Measurements from ENCODE around the gene FFAR2.
A peak's percentile ranks its signal among the peaks of the same experiment; 100 is the strongest.

Gene FFAR2

DNA sequence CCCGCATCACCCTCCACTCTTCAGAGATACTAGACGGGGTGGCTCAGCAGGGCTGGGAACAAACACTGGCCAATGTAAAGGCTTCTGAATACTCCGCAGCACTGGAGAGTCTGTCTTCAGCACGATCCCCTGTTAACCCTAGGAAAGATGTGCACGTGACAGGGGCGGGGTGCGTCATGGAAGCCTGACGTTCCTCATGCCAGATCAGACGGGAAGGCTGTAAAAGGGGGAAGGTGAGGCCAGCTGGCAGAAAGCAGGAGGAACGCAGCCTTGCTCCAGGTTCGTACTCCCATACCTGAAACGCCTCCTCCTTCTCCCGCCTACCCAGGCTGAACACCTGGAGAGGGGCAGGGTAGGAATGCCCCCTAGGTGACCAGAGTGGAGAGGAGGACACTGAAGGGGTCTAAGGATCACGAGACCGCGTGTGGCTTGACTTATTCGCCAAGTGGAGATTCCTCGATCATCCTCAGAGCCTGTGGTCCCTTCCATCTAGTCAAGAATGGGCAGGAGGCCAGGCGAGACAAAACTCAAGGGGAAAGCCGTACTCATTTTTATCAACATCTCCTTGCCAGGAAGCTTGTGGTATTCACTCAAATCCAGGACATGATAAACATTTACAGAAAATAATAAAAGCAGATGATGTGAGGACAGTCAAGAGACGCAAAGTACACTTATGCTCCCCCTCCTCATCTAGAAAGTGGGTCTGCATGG lies 18.2 kb upstream of the FFAR2 start:
- no peak for TF ChIP-seq POLR2A (IDR thresholded peaks at IDR 0.05; ENCODE audit: extremely low read depth, insufficient read length)
- TF ChIP-seq, protein P1, sequence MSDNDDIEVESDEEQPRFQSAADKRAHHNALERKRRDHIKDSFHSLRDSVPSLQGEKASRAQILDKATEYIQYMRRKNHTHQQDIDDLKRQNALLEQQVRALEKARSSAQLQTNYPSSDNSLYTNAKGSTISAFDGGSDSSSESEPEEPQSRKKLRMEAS (IDR thresholded peaks at IDR 0.05; ENCODE audit: low read depth, low read length) = no peak
- no peak for TF ChIP-seq MYC (IDR thresholded peaks at IDR 0.05; ENCODE audit: low read depth, low read length)
- TF ChIP-seq, protein P2, sequence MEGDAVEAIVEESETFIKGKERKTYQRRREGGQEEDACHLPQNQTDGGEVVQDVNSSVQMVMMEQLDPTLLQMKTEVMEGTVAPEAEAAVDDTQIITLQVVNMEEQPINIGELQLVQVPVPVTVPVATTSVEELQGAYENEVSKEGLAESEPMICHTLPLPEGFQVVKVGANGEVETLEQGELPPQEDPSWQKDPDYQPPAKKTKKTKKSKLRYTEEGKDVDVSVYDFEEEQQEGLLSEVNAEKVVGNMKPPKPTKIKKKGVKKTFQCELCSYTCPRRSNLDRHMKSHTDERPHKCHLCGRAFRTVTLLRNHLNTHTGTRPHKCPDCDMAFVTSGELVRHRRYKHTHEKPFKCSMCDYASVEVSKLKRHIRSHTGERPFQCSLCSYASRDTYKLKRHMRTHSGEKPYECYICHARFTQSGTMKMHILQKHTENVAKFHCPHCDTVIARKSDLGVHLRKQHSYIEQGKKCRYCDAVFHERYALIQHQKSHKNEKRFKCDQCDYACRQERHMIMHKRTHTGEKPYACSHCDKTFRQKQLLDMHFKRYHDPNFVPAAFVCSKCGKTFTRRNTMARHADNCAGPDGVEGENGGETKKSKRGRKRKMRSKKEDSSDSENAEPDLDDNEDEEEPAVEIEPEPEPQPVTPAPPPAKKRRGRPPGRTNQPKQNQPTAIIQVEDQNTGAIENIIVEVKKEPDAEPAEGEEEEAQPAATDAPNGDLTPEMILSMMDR (IDR thresholded peaks at IDR 0.05; ENCODE audit: low read depth, low read length) = no peak
- DNase-seq (ENCODE audit: low read depth) = no peak

DNA sequence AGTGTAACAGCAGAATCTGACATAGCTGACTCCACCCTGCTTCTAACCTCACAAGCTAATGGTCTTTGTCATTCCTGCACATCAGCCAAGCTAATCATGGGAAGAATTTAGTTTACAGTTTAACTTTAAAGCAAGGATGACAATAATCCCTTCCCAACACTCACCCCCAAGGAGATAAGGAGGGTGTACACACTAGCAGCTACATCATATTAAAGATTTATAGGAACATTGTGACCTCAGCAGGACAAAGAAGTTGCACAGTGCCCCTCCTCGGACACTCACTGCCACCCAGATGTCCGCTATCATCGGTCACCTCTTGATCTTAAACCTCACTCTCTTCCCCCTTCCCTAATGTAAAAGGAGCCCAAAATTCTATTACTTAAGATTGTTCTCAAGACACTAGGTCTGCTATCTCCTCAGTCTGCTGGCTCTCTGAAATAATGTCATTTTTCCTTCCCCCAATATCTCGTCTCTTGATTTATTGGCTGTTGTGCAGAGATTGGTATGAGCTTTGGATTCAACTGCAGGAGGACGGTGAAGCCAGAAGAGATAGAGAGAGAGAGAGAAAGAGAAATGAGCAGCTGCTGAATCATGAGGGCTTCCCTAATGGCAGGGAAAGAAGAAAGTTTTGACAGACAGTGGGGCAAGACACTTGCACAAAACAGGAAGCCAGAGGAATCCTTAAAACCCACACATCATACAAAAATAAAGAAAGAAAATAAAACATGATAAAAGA lies 17.5 kb upstream of the FFAR2 start:
- peak; percentile 27 for DNase-seq (ENCODE audit: low read depth)
- no peak overlapping the region for H3K4me3 ChIP-seq (ENCODE audit: low read depth, low read length)
- TF ChIP-seq, protein P2 (IDR thresholded peaks at IDR 0.05; ENCODE audit: low read depth, low read length) = no peak
- TF ChIP-seq, protein P1 (IDR thresholded peaks at IDR 0.05; ENCODE audit: low read depth, low read length) = no peak
- TF ChIP-seq MYC (IDR thresholded peaks at IDR 0.05; ENCODE audit: low read depth, low read length) = no peak
- no peak for TF ChIP-seq POLR2A (IDR thresholded peaks at IDR 0.05; ENCODE audit: extremely low read depth, insufficient read length)

More for the DNA sequence above, 18.2 kb upstream of the FFAR2 start:
- no peak overlapping the region for H3K4me3 ChIP-seq (ENCODE audit: low read depth, low read length)

DNA sequence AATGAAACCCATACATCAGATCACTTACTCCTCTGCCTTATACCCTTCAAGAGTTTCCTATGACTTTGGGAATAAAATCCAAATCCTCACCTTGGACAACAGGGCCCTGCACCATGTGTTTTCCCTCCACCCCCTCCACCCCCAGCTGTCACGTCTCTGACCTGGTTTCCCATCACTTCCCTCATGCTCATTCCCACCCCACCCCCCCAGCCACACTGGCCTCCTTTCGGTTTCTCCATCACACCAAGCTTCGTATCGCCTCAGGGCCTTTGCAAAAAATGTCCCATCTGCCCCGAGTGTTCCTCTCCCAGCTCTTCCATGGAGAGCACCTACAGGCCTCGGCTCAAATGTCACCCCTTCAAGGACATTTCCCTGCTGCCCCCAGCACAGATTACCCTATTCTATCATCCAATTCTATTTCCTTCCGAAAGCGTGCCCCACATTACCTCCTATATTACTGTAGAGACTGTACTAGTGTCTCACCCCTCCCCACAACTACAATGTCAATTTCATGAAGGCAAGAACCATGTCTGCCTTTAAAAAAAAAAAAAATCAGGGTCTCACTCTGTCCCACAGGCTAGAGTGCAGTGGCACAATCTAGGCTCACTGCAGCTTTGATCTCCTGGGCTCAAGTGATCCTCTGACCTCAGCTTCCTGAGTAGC lies 16.8 kb upstream of the FFAR2 start:
- DNase-seq (ENCODE audit: low read depth) = no peak
- TF ChIP-seq, protein P2 (IDR thresholded peaks at IDR 0.05; ENCODE audit: low read depth, low read length) = no peak
- TF ChIP-seq, protein P1 (IDR thresholded peaks at IDR 0.05; ENCODE audit: low read depth, low read length) = no peak
- TF ChIP-seq MYC (IDR thresholded peaks at IDR 0.05; ENCODE audit: low read depth, low read length) = no peak
- TF ChIP-seq POLR2A (IDR thresholded peaks at IDR 0.05; ENCODE audit: extremely low read depth, insufficient read length) = no peak
- no peak overlapping the region for H3K4me3 ChIP-seq (ENCODE audit: low read depth, low read length)

DNA sequence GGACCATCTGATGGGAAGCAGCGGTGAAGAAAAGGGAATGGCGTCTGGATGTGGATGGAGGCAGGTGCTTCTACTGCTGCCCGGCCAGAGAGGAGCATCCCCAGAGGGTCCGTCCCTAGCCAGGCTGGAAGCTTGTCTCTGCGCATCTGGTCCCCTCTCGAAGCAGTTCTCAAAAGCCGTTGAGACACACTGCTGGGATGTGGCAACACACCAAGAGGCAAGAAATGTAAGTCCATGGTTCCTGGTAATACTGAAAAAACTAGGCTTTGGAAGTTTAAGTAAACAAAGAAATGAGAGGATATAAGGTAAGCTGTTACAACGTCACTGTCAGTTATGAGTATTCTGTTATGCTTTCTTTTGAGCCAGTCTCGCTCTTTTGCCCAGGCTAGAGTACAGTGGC lies 15.1 kb upstream of the FFAR2 start:
- TF ChIP-seq, protein P2 (IDR thresholded peaks at IDR 0.05; ENCODE audit: low read depth, low read length) = no peak
- TF ChIP-seq MYC (IDR thresholded peaks at IDR 0.05; ENCODE audit: low read depth, low read length) (no peak), POLR2A (IDR thresholded peaks at IDR 0.05; ENCODE audit: extremely low read depth, insufficient read length) (no peak)
- TF ChIP-seq, protein P1 (IDR thresholded peaks at IDR 0.05; ENCODE audit: low read depth, low read length) = no peak
- H3K4me3 ChIP-seq (ENCODE audit: low read depth, low read length) = no peak overlapping the region
- DNase-seq (ENCODE audit: low read depth) = no peak

DNA sequence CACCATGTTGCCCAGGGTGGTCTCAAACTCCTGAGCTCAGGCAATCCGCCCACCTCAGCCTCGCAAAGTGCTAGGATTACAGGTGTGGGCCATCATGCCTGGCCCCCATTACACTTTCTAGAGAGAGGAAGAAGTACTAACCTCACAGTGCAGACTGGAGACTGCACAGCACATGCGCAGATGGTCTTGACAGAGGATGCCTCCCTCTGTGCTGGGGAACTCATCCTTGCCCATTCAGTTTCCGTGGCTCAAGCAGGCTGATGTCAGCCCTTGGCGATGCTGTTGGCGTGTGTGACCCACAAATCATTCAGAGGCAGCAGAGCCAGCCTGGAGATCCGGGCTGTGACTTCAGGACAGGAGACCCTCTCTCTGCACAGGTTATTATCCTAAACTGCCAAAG lies 14.6 kb upstream of the FFAR2 start:
- no peak overlapping the region for H3K4me3 ChIP-seq (ENCODE audit: low read depth, low read length)
- no peak for TF ChIP-seq MYC (IDR thresholded peaks at IDR 0.05; ENCODE audit: low read depth, low read length)
- no peak for DNase-seq (ENCODE audit: low read depth)

DNA sequence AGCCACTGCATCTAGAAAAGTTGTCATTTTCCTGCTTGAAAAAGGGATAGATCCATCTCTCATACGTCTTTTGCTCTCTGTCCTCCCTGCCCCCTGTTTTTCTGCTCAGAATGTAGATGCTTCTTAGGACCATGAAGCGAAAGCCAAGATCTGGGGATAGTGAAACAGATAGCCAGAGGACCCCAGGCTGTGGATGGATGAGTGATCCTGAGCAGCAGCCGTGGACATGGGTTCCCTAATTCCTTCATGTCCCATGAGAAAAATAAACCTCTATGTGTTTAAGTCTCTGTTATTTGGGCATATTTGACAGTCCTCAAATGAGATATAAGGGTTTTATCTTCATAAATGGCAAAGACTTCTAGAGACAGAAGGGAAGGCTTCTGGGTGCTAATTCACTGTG lies 12.2 kb upstream of the FFAR2 start:
- TF ChIP-seq, protein P1 (IDR thresholded peaks at IDR 0.05; ENCODE audit: low read depth, low read length) = no peak
- no peak for TF ChIP-seq POLR2A (IDR thresholded peaks at IDR 0.05; ENCODE audit: extremely low read depth, insufficient read length)
- peak overlapping the region; percentile 12 for H3K4me3 ChIP-seq (ENCODE audit: low read depth, low read length)

More for the DNA sequence above, 12.2 kb upstream of the FFAR2 start:
- DNase-seq (ENCODE audit: low read depth) = no peak

All from NB4 (cell line).